GM10266 (cell line): Measurements from ENCODE around the gene LHX2.
"Not testable (repeated sequence)": the region's sequence is repeated elsewhere in the genome, so short reads cannot be mapped to it uniquely, and the experiment has no call there.

Experiments used
- DNase-seq: peaks from one replicate; pipeline ENCODE4 v3.0.0; 2012; ENCODE audit errors: extremely low spot score
- CTCF ChIP-seq: IDR thresholded peaks from 2 replicates; pipeline ENCODE4 v1.5.1; 2012; ENCODE audit warnings: mild to moderate bottlenecking, low read depth; ENCODE audit not compliant: control insufficient read depth, insufficient read depth; ENCODE audit errors: missing control alignments

LHX2 gene

GRCh38 chr9:123990427-123990826, 21.1 kb upstream of the LHX2 start:
- no peak for DNase-seq
- no peak for TF ChIP-seq CTCF

GRCh38 chr9:123992679-123993078, 18.9 kb upstream of the LHX2 start:
- not testable (repeated sequence) for DNase-seq

- TF ChIP-seq CTCF, result no peak
Observed at GRCh38 chr9:123996731-123997421, 14.7 kb upstream of the LHX2 start.

GRCh38 chr9:123997665-123998277, 13.8 kb upstream of the LHX2 start:
- no peak for TF ChIP-seq CTCF
- peak; percentile 77 for DNase-seq

More at GRCh38 chr9:123996731-123997421, 14.7 kb upstream of the LHX2 start:
- peak; percentile 71 for DNase-seq

- no peak for DNase-seq
- TF ChIP-seq CTCF, result no peak
Observed at GRCh38 chr9:123998278-123998925, 13.2 kb upstream of the LHX2 start.

- peak; percentile 47 for DNase-seq
- no peak for TF ChIP-seq CTCF
Observed at GRCh38 chr9:123998970-123999621, 12.5 kb upstream of the LHX2 start.

- TF ChIP-seq CTCF, result peak; percentile 6
- peak; percentile 52 for DNase-seq
Observed at GRCh38 chr9:123999661-124000060, 11.9 kb upstream of the LHX2 start.
